GM23248 (cell line): Measurements from ENCODE around the gene ZNF124. TPM values are rescaled to one million over a fixed set of nuclear protein-coding genes. Genes with fewer than 3 reads are reported as not detected.

Experiments used
- DNase-seq: peaks from one replicate; pipeline ENCODE4 v3.0.0-alpha.2; 2015
- H2AFZ ChIP-seq: fragments of 200-600 bp; sonication (generic); 2 replicates; pipeline ENCODE4 v1.6.1; 2016; ENCODE audit warnings: antibody characterized with exemption
- H3F3A ChIP-seq: fragments of 200-600 bp; sonication (generic); 2 replicates; pipeline ENCODE4 v1.6.1; 2016; ENCODE audit warnings: mild to moderate bottlenecking, antibody characterized with exemption, mixed run types; ENCODE audit not compliant: insufficient read depth
- H3K27ac ChIP-seq: fragments of 200-600 bp; sonication (generic); 2 replicates; pipeline ENCODE4 v1.5.1; 2016; ENCODE audit warnings: mild to moderate bottlenecking
- H3K27me3 ChIP-seq: fragments of 200-600 bp; sonication (generic); replicated peaks from 2 replicates; pipeline ENCODE4 v1.6.1; 2016; ENCODE audit warnings: mild to moderate bottlenecking; ENCODE audit not compliant: insufficient read depth
- H3K36me3 ChIP-seq: fragments of 200-600 bp; sonication (generic); 2 replicates; pipeline ENCODE4 v1.6.1; 2016; ENCODE audit warnings: low read depth, mild to moderate bottlenecking
- H3K4me1 ChIP-seq: fragments of 200-600 bp; sonication (generic); 2 replicates; pipeline ENCODE4 v1.6.1; 2016; ENCODE audit warnings: mild to moderate bottlenecking; ENCODE audit not compliant: insufficient read depth
- H3K4me2 ChIP-seq: fragments of 200-600 bp; sonication (generic); one replicate; pipeline ENCODE4 v1.6.1; 2016; ENCODE audit warnings: mild to moderate bottlenecking; ENCODE audit not compliant: unreplicated experiment
- H3K4me3 ChIP-seq: fragments of 200-600 bp; sonication (generic); 2 replicates; pipeline ENCODE4 v1.5.1; 2016; ENCODE audit warnings: mild to moderate bottlenecking
- H3K79me2 ChIP-seq: fragments of 200-600 bp; sonication (generic); 2 replicates; pipeline ENCODE4 v1.6.1; 2016; ENCODE audit warnings: mild to moderate bottlenecking; ENCODE audit not compliant: insufficient read depth
- H3K9ac ChIP-seq: fragments of 200-600 bp; sonication (generic); 2 replicates; pipeline ENCODE4 v1.6.1; 2016; ENCODE audit warnings: mild to moderate bottlenecking
- H3K9me2 ChIP-seq: fragments of 200-600 bp; sonication (generic); 2 replicates; pipeline ENCODE4 v1.6.1; 2016; ENCODE audit warnings: mixed run types, mild to moderate bottlenecking, moderate library complexity; ENCODE audit not compliant: insufficient read depth
- H3K9me3 ChIP-seq: fragments of 200-600 bp; sonication (generic); one replicate; pipeline ENCODE4 v1.6.1; 2017; ENCODE audit warnings: low read depth
- H4K20me1 ChIP-seq: fragments of 200-600 bp; sonication (generic); 2 replicates; pipeline ENCODE4 v1.6.0; 2016; ENCODE audit not compliant: insufficient read depth
- EZH2 ChIP-seq: fragments of 200-600 bp; sonication (generic); IDR thresholded peaks from 2 replicates; pipeline ENCODE4 v1.6.1; 2018; ENCODE audit warnings: antibody characterized with exemption, mild to moderate bottlenecking; ENCODE audit not compliant: insufficient read depth, poor library complexity, severe bottlenecking
- EZH2phosphoT487 ChIP-seq: fragments of 200-600 bp; sonication (generic); IDR thresholded peaks from 2 replicates; pipeline ENCODE4 v1.6.1; 2018; ENCODE audit warnings: antibody characterized with exemption, moderate library complexity, mild to moderate bottlenecking, low read depth; ENCODE audit not compliant: insufficient read depth
- WGBS, 2 experiments: methylation state at CpG; one replicate each; pipeline ENCODE4 v1.1.6; 2015 to 2017; ENCODE audit warnings: low lambda C conversion rate in 2 of 2, low coverage in 1 of 2; ENCODE audit errors: missing lambda C conversion rate in 2 of 2; 5-methylcytosine and 5-hydroxymethylcytosine counted together
- in situ Hi-C: fragments of 300-500 bp; cut with MboI; formaldehyde crosslinking; loops from 2 replicates; pipeline ENCODE4 v1.15.0; 2020
- polyA plus RNA-seq: library from polyadenylated mRNA; unstranded; fragments of >200 nt; fragmentation: Nextera tagmentation; extraction: Ambion mirVana; gene quantifications from 2 replicates; pipeline ENCODE4 v1.2.1, GENCODE V29; 2016
- total RNA-seq: library from RNA; depleted of rRNA; stranded (reverse); fragments of >200 nt; shearing (Covaris generic); gene quantifications from 2 replicates; pipeline ENCODE4 v1.2.3, GENCODE V29; 2014

The ZNF124 gene
- total and polyA plus RNA-seq, 2 experiments from 2014 or later: 2.8 to 14.1 TPM

GRCh38 chr1:247189981-247190798, 18.4 kb upstream of the ZNF124 start:
- H3K4me2 ChIP-seq: no peak overlapping the region
- in situ Hi-C loops: no loop called here
- H3K4me1 ChIP-seq: no peaks in the 10 kb centered on the region
- WGBS, 2 experiments: 98 to 100% methylated on average over 2 of the region's 2 CpGs
- DNase-seq: no peak
- peaks cover 8% of the 10 kb centered on the region for H3K9me3 ChIP-seq
- no peak overlapping the region for H3K9ac ChIP-seq
- H3K9me2 ChIP-seq: no peaks in the 10 kb centered on the region
- H3K27me3 ChIP-seq: no peaks in the 10 kb centered on the region
- no peak for TF ChIP-seq EZH2phosphoT487
- TF ChIP-seq EZH2: no peak
- peaks cover 69% of the 10 kb centered on the region for H3K36me3 ChIP-seq
- no peak overlapping the region for H3K27ac ChIP-seq
- no peaks in the 10 kb centered on the region for H4K20me1 ChIP-seq
- H3K79me2 ChIP-seq: no peaks in the 10 kb centered on the region
- no peak overlapping the region for H2AFZ ChIP-seq
- no peak overlapping the region for H3K4me3 ChIP-seq
- H3F3A ChIP-seq: no peaks in the 10 kb centered on the region

GRCh38 chr1:247185667-247186066, 13.8 kb upstream of the ZNF124 start:
- Histone ChIP-seq H3K27me3 (no peaks in the 10 kb centered on the region), H4K20me1 (no peaks in the 10 kb centered on the region), H3K9me3 (peaks cover 5% of the 10 kb centered on the region), H3K4me1 (no peaks in the 10 kb centered on the region), H3K79me2 (no peaks in the 10 kb centered on the region), H3K27ac (no peak overlapping the region), H3K4me3 (no peak overlapping the region), H2AFZ (no peak overlapping the region), H3F3A (no peaks in the 10 kb centered on the region), H3K4me2 (no peak overlapping the region), H3K9me2 (no peaks in the 10 kb centered on the region), H3K9ac (no peak overlapping the region), H3K36me3 (peaks cover 35% of the 10 kb centered on the region)
- WGBS, 2 experiments: 45 to 65% methylated on average over 4 of the region's 4 CpGs
- in situ Hi-C loops: no loop called here
- no peak for TF ChIP-seq EZH2
- TF ChIP-seq EZH2phosphoT487: no peak
- DNase-seq: no peak

DNA sequence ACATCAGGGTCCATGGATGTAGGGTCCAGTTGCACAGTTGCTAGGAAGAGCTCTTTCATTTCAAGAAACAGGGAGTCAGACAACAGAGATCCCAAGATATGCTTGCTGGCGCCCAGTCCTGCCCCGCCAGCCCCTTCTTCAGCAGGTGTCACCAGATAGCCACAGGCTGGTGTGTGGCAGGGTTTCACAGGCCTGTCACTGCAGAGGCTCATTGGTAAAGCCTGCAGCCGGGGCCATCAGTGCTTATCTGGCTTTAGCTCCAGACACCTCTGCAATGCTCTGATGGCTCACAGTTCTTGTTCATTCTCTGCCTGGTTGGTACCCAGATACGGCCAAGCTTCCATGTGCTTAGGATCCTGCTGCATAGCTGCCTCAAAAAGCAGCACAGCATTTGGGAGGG, 12.4 kb upstream of the ZNF124 start:
- H3K79me2 ChIP-seq: no peaks in the 10 kb centered on the region
- H3K9ac ChIP-seq: no peak overlapping the region
- no peaks in the 10 kb centered on the region for H3K27me3 ChIP-seq
- no peaks in the 10 kb centered on the region for H4K20me1 ChIP-seq
- no peak for TF ChIP-seq EZH2
- no peak for TF ChIP-seq EZH2phosphoT487
- H3K4me1 ChIP-seq: no peaks in the 10 kb centered on the region
- H3K36me3 ChIP-seq: peaks cover 21% of the 10 kb centered on the region
- no peak for DNase-seq
- peaks cover 5% of the 10 kb centered on the region for H3K9me3 ChIP-seq
- no peaks in the 10 kb centered on the region for H3F3A ChIP-seq
- H2AFZ ChIP-seq: no peak overlapping the region
- H3K27ac ChIP-seq: no peak overlapping the region
- in situ Hi-C loops: no loop called here
- H3K9me2 ChIP-seq: no peaks in the 10 kb centered on the region
- no peak overlapping the region for H3K4me2 ChIP-seq
- WGBS, 2 experiments: 92 to 98% methylated on average over 4 of the region's 4 CpGs
- H3K4me3 ChIP-seq: no peak overlapping the region

GRCh38 chr1:247182994-247183393, 11.2 kb upstream of the ZNF124 start:
- WGBS, 2 experiments: 95 to 97% methylated on average over 7 of the region's 7 CpGs

More at GRCh38 chr1:247182994-247183393, 11.2 kb upstream of the ZNF124 start:
- TF ChIP-seq EZH2 (no peak), EZH2phosphoT487 (no peak)
- no peak for DNase-seq
- H3K36me3 ChIP-seq: peaks cover 14% of the 10 kb centered on the region
- H3F3A ChIP-seq: no peaks in the 10 kb centered on the region
- in situ Hi-C loops: no loop called here
- no peak overlapping the region for H3K9ac ChIP-seq
- H3K27me3 ChIP-seq: no peaks in the 10 kb centered on the region
- H3K4me3 ChIP-seq: no peak overlapping the region
- H3K79me2 ChIP-seq: no peaks in the 10 kb centered on the region
- H3K9me3 ChIP-seq: no peaks in the 10 kb centered on the region
- H4K20me1 ChIP-seq: no peaks in the 10 kb centered on the region
- H3K27ac ChIP-seq: no peak overlapping the region
- no peak overlapping the region for H3K4me2 ChIP-seq
- H3K4me1 ChIP-seq: no peaks in the 10 kb centered on the region
- no peaks in the 10 kb centered on the region for H3K9me2 ChIP-seq
- no peak overlapping the region for H2AFZ ChIP-seq
